ENCODE data around the gene RAD51AP1. TPM values are rescaled to one million over a fixed set of nuclear protein-coding genes. Genes with fewer than 3 reads are reported as not detected.
A peak's percentile ranks its signal among the peaks of the same experiment; 100 is the strongest.

Gene RAD51AP1
- polyA plus RNA-seq, 3 donors: 1.0 to 1.4 (median 1.3) TPM

DNA sequence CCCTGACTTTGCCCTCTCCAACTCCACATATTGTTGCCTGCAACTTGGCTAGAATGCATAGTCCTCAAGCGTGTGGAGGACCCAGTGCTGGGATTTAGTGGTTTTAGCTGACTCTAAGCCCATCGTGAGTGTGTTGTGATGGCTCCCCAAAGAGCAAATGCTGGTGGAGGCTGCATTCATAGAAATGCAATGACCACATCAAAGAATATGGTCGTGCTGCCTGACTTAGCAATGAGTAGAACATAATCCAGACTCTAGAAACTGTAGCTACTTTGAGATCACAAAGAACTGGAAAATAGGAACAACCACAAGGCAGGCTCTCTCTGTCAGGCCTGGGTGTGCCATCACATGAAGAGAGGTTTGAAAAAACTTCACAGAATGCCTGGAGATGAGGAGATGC is 24.6 kb downstream of the RAD51AP1 start:
- no peaks in the 10 kb centered on the region for H3K9me3 ChIP-seq (replicated peaks in 1 of 2; ENCODE audit: control insufficient read depth in 1 of 2, insufficient read depth in 1 of 2, low read length in 2 of 2)
- H3K9ac ChIP-seq (ENCODE audit: insufficient read depth, low read length, poor library complexity, severe bottlenecking): no peak overlapping the region
- Mint-ChIP-seq H3K36me3 (peaks cover 2 to 9% of the 10 kb centered on the region in 2 donors), H3K4me3 (no peak overlapping the region), H3K4me1 (peaks cover 62% of the 10 kb centered on the region), H3K9me3 (peaks cover 0 to 2% (median 0%) of the 10 kb centered on the region in 7 donors), H3K27me3 (ENCODE audit: low read depth in 3 of 3) (peaks cover 0 to 6% (median 0%) of the 10 kb centered on the region in 3 donors), H3K27ac (peak overlapping the region in 1 of 7 donors; percentile 18)
- H4K20me1 ChIP-seq (ENCODE audit: insufficient read depth, low read length): no peaks in the 10 kb centered on the region
- peak overlapping the region; percentile 15 for H2AFZ ChIP-seq (ENCODE audit: insufficient read depth, low read depth, low read length, poor library complexity, severe bottlenecking)
- H3K79me2 ChIP-seq (ENCODE audit: insufficient read depth, low read length): no peaks in the 10 kb centered on the region
- no peak overlapping the region for H3K27ac ChIP-seq (ENCODE audit: low read depth in 1 of 2, low read length in 2 of 2)
- WGBS (ENCODE audit: insufficient coverage): 90% methylated on average over 2 of the region's 3 CpGs
- TF ChIP-seq, protein P1, sequence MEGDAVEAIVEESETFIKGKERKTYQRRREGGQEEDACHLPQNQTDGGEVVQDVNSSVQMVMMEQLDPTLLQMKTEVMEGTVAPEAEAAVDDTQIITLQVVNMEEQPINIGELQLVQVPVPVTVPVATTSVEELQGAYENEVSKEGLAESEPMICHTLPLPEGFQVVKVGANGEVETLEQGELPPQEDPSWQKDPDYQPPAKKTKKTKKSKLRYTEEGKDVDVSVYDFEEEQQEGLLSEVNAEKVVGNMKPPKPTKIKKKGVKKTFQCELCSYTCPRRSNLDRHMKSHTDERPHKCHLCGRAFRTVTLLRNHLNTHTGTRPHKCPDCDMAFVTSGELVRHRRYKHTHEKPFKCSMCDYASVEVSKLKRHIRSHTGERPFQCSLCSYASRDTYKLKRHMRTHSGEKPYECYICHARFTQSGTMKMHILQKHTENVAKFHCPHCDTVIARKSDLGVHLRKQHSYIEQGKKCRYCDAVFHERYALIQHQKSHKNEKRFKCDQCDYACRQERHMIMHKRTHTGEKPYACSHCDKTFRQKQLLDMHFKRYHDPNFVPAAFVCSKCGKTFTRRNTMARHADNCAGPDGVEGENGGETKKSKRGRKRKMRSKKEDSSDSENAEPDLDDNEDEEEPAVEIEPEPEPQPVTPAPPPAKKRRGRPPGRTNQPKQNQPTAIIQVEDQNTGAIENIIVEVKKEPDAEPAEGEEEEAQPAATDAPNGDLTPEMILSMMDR (IDR thresholded peaks at IDR 0.05): no peak
- H3K4me3 ChIP-seq (replicated peaks in 1 of 3; ENCODE audit: low read depth in 2 of 3, low read length in 3 of 3): no peak overlapping the region
- peaks cover 61 to 66% of the 10 kb centered on the region in 2 donors for H3K4me1 ChIP-seq (ENCODE audit: control insufficient read depth in 1 of 2, insufficient read depth in 2 of 2, low read length in 2 of 2)
- no peaks in the 10 kb centered on the region for H3K36me3 ChIP-seq (replicated peaks in 1 of 2; ENCODE audit: control insufficient read depth in 1 of 2, insufficient read depth in 2 of 2, low read length in 2 of 2)
- intact Hi-C loops (cut with micrococcal nuclease): loop anchor here in 1 of 2 donors (2.0 kb wide), 1 partner anchor 21 kb away; no protein-coding TSS in a partner anchor
- DNase-seq: no peak
- H3K4me2 ChIP-seq (replicated peaks; ENCODE audit: extremely low read depth, low read length, poor library complexity, severe bottlenecking): no peak overlapping the region
- H3K27me3 ChIP-seq (ENCODE audit: control insufficient read depth in 2 of 2, insufficient read depth in 2 of 2, low read length in 2 of 2): no peaks in the 10 kb centered on the region

DNA sequence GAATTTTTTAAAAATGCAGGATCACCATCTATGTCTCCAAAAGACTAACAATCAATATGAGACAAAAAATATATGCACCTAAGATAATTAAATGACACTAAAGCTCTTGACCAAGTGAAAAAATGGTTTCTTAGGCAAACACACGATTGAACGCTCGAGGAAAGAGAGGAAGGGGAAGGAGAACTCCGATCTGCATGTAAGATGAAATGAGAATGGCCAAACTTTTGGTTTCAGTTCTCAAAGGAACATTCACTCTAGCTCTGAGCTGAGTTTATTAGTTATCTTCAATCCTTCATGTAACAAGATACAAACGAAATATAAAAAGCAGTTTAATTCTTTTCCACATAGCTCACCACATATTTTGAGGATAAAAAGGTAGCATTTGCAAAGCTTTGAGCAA is 26.1 kb downstream of the RAD51AP1 start:
- peak overlapping the region; percentile 6 for H3K9ac ChIP-seq (ENCODE audit: insufficient read depth, low read length, poor library complexity, severe bottlenecking)
- H3K4me2 ChIP-seq (replicated peaks; ENCODE audit: extremely low read depth, low read length, poor library complexity, severe bottlenecking): peak overlapping the region; percentile 73
- H3K36me3 ChIP-seq (replicated peaks in 1 of 2; ENCODE audit: control insufficient read depth in 1 of 2, insufficient read depth in 2 of 2, low read length in 2 of 2): no peaks in the 10 kb centered on the region
- Mint-ChIP-seq H3K9me3 (peaks cover 0 to 2% (median 0%) of the 10 kb centered on the region in 7 donors), H3K4me1 (peaks cover 72% of the 10 kb centered on the region), H3K27ac (peak overlapping the region; percentile 41 to 92 (median 78)), H3K36me3 (peaks cover 2 to 9% of the 10 kb centered on the region in 2 donors), H3K4me3 (peak overlapping the region; percentile 56 to 78), H3K27me3 (ENCODE audit: low read depth in 3 of 3) (peaks cover 0 to 6% (median 0%) of the 10 kb centered on the region in 3 donors)
- intact Hi-C loops (cut with micrococcal nuclease): no loop called here
- H3K4me1 ChIP-seq (ENCODE audit: control insufficient read depth in 1 of 2, insufficient read depth in 2 of 2, low read length in 2 of 2): peaks cover 74 to 80% of the 10 kb centered on the region in 2 donors
- peak overlapping the region; percentile 30 for H2AFZ ChIP-seq (ENCODE audit: insufficient read depth, low read depth, low read length, poor library complexity, severe bottlenecking)
- TF ChIP-seq, protein P1 (IDR thresholded peaks at IDR 0.05): no peak
- H3K27me3 ChIP-seq (ENCODE audit: control insufficient read depth in 2 of 2, insufficient read depth in 2 of 2, low read length in 2 of 2): no peaks in the 10 kb centered on the region
- WGBS (ENCODE audit: insufficient coverage): no CpG with 5 or more reads among the region's 5 CpGs
- H3K4me3 ChIP-seq (replicated peaks in 1 of 3; ENCODE audit: low read depth in 2 of 3, low read length in 3 of 3): peak overlapping the region in 2 of 3 experiments; percentile 27 to 64
- no peaks in the 10 kb centered on the region for H3K9me3 ChIP-seq (replicated peaks in 1 of 2; ENCODE audit: control insufficient read depth in 1 of 2, insufficient read depth in 1 of 2, low read length in 2 of 2)
- H3K79me2 ChIP-seq (ENCODE audit: insufficient read depth, low read length): no peaks in the 10 kb centered on the region
- peak overlapping the region in 1 of 2 donors; percentile 88 for H3K27ac ChIP-seq (ENCODE audit: low read depth in 1 of 2, low read length in 2 of 2)
- peak in 2 of 3 donors; percentile 42 to 46 for DNase-seq
- H4K20me1 ChIP-seq (ENCODE audit: insufficient read depth, low read length): no peaks in the 10 kb centered on the region
